ENCODE measurements around the gene LRRIQ4.

DNA sequence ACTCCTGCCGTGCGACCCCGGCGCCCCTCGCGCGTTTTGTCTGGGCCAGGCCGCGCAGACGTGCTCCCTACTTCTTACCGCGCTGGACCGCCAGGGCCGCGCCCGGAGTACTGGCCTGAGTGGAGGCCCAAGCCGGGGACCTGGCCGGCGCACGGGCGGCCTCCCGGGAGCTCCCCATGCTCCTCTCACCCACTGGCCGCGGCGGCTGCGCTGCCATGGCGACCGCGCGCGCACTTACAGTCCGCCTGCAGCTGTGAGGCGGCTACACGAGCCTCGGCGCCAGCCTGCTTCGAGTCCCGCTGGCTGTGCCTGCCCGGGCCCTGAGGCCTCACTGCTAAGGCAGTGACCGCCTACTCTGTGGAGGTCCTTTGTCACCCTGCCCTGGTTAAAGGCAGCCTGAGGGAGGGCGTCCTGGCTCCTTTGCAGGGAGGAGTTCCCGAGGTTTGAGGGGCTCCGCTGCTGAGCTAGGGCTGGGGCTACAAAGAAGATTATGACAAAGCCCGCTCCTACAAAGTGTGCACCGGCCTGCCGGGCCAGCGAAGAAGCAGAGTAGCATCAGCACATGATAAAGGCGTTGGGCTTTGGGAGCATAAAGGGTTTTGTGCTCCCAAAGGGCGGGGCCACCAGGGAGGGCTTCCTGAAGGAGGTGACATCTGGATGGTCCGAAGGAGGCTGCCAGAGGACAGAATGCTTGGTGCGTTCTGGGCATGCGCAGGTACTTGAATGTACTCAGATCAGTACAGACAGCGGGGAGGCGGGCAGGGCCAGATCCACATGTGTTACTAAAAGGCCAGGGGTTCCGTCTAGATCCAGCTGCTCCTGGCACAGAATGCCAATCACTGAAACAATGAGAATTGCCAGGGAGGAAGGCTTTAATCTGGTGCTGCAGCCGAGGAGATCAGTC is at the start of gene LRRIQ4, which contains the start of gene LRRC34:
- TF ChIP-seq CTCF (IDR thresholded peaks at IDR 0.05 in 4 of 5, conservative IDR thresholded peaks at IDR 0.05 in 1 of 5): no peak
- no peak for TF ChIP-seq POLR2A (IDR thresholded peaks at IDR 0.05)
